Posterior cingulate gyrus (tissue), 11 donors: ENCODE data around the gene ACO2.
"Not testable (repeated sequence)": the region's sequence is repeated elsewhere in the genome, so short reads cannot be mapped to it uniquely, and the experiment has no call there.

Experiments used
- DNase-seq, 10 donors: peaks; one replicate each; pipeline versions ENCODE4 v3.0.0 to v3.0.0-alpha.2; 2020 to 2021; ENCODE audit warnings: mixed read lengths in 3 of 10
- intact Hi-C: fragments of 100-400 bp; cut with DNase I; formaldehyde crosslinking; loops from one replicate; pipeline ENCODE4 v1.15.1; 2023

Gene ACO2

GRCh38 chr22:41560095-41560471, 91.2 kb downstream of the ACO2 start:
- intact Hi-C loops: no loop called here
- DNase-seq: peak in 1 of 10 donors; percentile 63

GRCh38 chr22:41561335-41561734, 92.4 kb downstream of the ACO2 start:
- peak in 2 of 10 donors; percentile 22 to 33 for DNase-seq

GRCh38 chr22:41561788-41562187, 92.9 kb downstream of the ACO2 start:
- intact Hi-C loops: no loop called here
- DNase-seq: no peak

More at GRCh38 chr22:41561335-41561734, 92.4 kb downstream of the ACO2 start:
- intact Hi-C loops: no loop called here

- intact Hi-C loops: no loop called here
- no peak for DNase-seq
Observed at GRCh38 chr22:41562461-41562860, 93.5 kb downstream of the ACO2 start.

- peak in 1 of 10 donors; percentile 57 for DNase-seq
- intact Hi-C loops: no loop called here
Observed at GRCh38 chr22:41563051-41563711, 94.3 kb downstream of the ACO2 start.

GRCh38 chr22:41564563-41564962, 95.6 kb downstream of the ACO2 start:
- DNase-seq: no peak
- intact Hi-C loops: no loop called here

GRCh38 chr22:41565403-41566054, 96.6 kb downstream of the ACO2 start:
- intact Hi-C loops: no loop called here
- peak in 1 of 10 donors; percentile 54 for DNase-seq

GRCh38 chr22:41567512-41567768, 98.5 kb downstream of the ACO2 start:
- no peak for DNase-seq
- intact Hi-C loops: no loop called here

- intact Hi-C loops: no loop called here
- DNase-seq: peak in 2 of 10 donors; percentile 72 to 77
Observed at GRCh38 chr22:41568811-41569210, 99.9 kb downstream of the ACO2 start.

- intact Hi-C loops: no loop called here
- no peak for DNase-seq
Observed at GRCh38 chr22:41570221-41570620, 101.3 kb downstream of the ACO2 start.

GRCh38 chr22:41571786-41572185, 102.9 kb downstream of the ACO2 start:
- intact Hi-C loops: no loop called here
- DNase-seq: peak in 1 of 10 donors; percentile 52

- intact Hi-C loops, DNase-seq: not testable (repeated sequence)
Observed at GRCh38 chr22:41572305-41572704, 103.4 kb downstream of the ACO2 start.

- intact Hi-C loops: no loop called here
- no peak for DNase-seq
Observed at GRCh38 chr22:41573677-41574076, 104.8 kb downstream of the ACO2 start.

- intact Hi-C loops: no loop called here
- DNase-seq: peak in 1 of 10 donors; percentile 37
Observed at GRCh38 chr22:41574847-41575381, 106.0 kb downstream of the ACO2 start.

- DNase-seq: no peak
- intact Hi-C loops: no loop called here
Observed at GRCh38 chr22:41575533-41575932, 106.6 kb downstream of the ACO2 start.

- intact Hi-C loops: no loop called here
Observed at GRCh38 chr22:41576877-41577276, 108.0 kb downstream of the ACO2 start.

GRCh38 chr22:41578114-41578513, 109.2 kb downstream of the ACO2 start:
- DNase-seq: no peak
- intact Hi-C loops: no loop called here

More at GRCh38 chr22:41576877-41577276, 108.0 kb downstream of the ACO2 start:
- DNase-seq: peak in 5 of 10 donors; percentile 49 to 94 (median 60)
